Ramos (cell line): ENCODE data around the gene BMPR1B.

ENCODE experiments used
- in situ Hi-C: fragments of 300-500 bp; cut with MboI; formaldehyde crosslinking; loops from one replicate; pipeline ENCODE4 v1.14.3; 2022; ENCODE audit warnings: low sequenced_read_pairs; ENCODE audit not compliant: unreplicated experiment

Gene BMPR1B

DNA sequence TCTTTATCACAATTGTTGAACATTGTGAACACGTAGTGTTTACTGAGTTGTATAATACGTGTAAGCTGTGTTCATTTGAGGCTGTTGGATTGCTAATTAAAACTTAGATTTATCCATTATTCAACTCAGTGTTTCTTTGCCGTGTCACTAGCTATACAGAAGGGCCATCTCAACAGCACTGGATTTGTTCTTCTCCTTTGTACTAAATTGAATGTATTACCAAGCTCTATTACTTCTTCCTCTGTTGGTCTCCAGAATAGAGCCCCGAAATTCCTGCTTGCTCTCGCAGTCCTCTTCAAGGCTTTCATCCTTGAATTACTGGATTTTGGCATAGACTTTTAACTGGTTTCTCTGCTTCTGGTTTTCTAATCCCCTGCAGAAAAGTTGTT is 182.8 kb downstream of the BMPR1B start:
- in situ Hi-C loops = no loop called here

DNA sequence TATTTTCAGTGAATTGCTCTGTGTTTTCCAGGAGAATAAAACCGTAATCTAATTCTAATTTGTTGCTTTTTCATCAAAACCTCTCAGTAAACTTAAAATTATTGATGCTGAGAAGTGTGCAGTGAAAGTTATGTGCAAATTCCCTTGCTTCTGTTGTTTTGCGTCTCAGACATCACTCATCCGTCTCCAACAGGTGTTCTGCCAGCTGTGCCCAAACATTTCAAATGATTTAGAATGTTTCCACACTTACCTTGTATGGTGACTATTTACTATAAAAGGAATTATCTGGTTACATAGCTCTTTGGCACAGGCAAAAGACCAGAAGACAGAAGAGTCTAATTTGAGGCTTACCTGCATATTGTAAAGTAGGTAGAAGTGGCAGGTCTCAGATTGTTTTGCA is 184.0 kb downstream of the BMPR1B start:
- in situ Hi-C loops = no loop called here

DNA sequence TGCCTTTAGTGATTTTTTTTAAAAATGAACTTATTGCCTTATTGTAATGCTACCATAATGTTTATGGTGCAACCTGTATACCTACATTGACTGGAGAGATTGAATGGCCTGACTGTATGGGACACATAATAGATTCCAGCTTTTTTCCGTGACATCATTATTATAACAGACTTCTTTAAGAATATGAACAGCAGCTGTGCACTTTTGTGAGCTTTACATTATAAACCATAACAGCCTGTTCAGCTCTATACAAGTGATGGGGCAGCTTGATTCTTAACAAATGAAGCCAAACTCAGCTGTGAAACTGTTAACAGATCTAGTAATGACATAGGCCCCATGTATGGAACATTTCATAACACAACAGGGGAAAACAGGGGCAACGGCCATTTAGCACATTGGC is 187.0 kb downstream of the BMPR1B start:
- in situ Hi-C loops = no loop called here

DNA sequence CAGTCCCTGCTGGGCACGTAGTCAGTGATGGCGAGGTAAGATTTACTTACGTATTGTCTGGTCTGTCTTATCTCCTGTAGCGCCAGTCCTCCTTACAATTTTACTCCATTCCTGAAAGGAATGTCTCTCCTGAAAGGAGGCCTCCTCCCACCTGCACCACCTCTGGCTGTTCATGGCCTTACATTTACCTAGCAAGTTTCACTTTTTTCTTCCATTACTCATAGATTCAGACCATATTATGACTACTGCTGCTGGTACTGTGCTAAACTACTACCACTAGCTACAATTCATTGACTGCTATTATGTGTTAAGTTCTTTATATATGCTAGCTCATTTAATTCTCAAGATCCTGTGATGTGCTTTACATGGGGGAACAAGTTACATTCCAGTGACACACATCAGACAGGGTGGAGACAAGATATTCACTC is 189.9 kb downstream of the BMPR1B start:
- in situ Hi-C loops = no loop called here

DNA sequence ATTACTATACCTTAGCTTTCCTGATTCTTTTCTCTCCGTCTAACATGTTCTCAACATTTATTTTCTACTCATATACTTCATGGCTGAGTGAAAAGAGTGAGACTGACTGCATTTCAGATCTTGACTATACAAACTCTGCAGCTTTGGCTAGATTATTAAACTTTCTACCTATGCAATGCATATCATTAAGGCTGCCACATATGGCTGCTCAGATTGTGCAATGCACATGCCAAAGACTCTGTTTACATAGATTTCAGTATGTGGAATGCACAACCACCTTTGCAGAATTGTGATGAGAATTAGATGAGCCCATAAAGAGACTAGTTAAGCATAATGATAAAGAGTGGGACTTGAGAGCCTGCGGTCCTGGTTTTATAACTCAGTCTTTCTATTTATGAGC is 196.5 kb downstream of the BMPR1B start:
- in situ Hi-C loops = no loop called here

DNA sequence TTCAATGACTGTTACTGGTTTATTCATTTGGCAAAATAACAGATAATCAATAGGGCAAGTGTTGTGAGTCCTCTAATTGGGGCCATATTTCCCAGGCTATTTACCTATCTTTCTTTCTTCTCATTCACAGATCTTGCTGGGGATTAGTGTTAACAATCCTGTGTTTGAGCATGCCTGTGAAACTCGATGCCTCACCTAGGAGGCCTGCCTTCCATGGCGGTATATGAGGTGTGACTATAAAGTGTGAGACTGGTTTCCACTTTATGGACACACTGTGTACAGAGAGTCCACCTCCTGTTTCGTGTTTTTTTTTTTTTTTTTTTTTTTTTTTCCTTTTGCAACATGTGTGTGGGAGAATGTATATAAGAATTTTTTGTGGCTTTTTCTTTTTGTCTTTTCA is 199.3 kb downstream of the BMPR1B start:
- in situ Hi-C loops = no loop called here

DNA sequence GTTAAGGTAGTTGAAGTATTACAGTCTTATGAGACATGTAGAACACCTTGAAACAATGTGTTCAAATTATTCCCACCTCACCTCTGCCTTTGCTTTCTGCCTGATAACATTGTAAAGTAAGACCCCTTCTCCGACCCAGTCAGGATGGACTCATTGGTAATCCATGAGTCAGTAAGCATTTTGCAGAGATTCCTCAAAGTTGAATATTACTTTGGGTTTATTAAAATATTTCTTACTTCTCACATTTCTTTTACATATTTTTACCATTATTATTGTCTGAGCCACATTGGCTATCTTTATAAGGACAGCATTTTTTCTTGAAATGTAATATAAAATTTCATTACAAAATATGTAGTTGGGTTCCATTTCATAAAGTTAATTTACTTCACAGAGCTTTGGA is 201.6 kb downstream of the BMPR1B start:
- in situ Hi-C loops = no loop called here

DNA sequence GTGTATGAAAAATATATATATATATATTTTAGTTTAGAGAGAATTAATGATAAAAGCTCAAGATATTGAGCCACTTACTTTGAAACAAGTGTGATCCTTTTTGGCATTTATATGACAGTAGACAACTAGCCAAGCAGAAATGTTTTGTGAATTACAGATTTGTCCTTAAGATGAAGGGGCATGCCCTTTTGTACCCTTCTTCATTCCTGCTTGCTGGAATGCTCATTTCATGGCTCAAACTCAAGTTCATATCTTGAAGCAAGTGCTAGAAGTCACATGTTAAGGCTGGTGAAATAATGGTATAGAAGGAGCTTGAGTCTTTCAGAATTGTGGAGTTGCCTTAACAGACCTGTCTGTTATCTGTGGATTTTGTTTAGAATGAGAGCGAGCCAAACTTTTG is 203.0 kb downstream of the BMPR1B start:
- in situ Hi-C loops = no loop called here

DNA sequence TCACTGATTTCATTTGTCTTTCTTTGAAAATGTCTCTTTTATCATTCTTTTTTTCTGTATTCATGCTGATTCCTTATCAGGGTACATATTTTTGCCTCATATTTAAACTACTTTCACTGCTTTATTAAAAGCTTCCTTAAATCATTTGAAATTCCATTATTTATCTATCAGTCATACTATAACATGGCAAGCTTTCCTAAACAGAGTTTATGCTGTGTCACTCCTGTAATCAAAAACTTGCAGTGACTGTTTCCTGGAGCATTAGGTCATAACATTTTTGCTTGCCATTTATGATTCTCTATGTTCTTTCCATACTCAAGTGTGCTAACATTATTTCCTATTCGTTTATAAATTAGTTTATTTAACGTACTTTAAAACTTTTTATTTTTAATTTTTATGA is 203.7 kb downstream of the BMPR1B start:
- in situ Hi-C loops = no loop called here

DNA sequence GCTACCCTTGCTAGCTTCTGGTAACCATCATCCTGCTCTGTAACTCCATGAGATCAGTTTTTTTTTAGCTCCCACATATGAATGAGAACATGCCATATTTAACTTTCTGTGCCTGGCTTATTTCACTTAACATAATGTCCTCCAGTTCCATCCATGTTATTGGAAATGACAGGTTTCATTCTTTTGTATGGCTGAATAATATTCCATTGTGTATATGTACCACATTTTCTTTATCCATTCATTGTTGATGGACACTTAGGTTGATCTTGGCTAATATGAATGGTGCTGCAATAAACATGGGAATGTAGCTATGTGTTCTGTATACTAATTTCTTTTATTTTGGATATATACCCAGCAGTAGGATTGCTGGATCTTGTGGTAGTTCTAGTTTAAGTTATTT is 204.7 kb downstream of the BMPR1B start:
- in situ Hi-C loops = no loop called here

DNA sequence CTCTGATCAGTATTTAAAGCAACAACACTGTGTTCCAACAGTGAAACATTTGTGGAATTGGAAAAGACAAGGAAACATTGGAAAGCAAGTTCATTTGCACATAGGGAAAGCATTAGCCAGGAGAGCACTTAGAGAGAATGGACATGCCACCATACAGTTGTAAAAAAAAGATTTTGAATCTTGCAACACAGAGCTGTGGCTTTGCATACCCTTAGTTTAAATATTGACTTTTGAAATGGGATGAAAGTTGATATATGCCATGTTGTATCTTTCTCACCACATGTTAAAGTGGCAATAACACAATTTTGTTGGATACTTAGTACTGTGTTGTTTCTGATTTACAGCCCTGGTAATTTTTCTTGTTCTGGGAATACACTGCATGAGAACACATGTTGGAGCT is 208.1 kb downstream of the BMPR1B start:
- in situ Hi-C loops = no loop called here

DNA sequence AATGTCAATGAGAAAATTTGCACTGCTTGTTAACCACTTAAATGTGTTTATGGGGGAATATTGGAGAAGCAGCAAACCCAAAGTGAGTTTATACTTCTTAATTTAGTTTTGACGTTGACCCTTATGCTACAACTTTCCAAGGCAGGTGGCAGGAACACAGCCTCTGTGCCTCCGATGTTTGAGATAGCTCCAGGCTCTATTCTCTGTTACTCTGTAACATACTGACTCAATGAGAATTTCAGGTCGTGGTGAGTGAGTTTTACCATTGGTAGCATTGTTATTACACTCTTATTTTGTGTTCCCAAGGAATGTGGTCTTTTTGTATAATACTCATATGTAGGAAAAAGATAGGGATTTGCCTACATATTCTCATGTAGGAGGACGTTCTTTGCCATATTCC is 210.7 kb downstream of the BMPR1B start:
- in situ Hi-C loops = no loop called here

DNA sequence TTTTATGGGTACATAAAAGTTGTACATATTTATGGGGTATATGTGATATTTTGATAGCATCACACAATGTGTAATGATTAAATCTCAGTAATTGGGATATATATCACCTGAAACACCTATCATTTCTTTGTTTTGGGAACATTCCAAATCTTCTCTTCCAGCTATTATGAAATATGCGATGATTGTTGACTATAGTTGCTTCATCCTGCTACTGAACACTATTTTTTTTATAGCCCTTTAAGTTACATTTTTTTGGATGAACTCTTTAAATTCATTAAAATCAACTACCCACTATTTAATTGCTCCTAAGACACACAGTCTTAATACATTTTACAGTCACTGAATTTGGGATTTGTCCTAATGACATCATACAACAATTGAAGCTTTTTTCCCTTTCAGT is 212.9 kb downstream of the BMPR1B start:
- in situ Hi-C loops = no loop called here

DNA sequence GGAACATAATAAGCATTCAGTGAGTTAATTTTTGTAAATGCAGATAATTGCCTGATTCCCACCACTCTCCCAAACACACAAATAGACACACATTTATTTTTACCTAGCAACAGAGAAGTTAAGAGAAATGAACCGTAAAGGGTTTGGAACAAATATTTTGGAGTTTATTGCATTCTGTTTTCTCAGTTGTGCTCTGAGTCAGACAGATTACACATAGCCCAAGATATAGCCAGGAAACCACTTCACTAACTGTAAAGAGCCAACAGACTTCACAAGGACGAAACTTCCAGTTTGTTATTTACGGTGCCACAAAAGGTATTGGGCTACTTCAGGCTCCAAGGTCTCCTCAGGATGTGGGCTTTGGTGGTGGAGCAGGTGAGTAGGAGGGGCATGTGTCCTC is 217.0 kb downstream of the BMPR1B start:
- in situ Hi-C loops = no loop called here

DNA sequence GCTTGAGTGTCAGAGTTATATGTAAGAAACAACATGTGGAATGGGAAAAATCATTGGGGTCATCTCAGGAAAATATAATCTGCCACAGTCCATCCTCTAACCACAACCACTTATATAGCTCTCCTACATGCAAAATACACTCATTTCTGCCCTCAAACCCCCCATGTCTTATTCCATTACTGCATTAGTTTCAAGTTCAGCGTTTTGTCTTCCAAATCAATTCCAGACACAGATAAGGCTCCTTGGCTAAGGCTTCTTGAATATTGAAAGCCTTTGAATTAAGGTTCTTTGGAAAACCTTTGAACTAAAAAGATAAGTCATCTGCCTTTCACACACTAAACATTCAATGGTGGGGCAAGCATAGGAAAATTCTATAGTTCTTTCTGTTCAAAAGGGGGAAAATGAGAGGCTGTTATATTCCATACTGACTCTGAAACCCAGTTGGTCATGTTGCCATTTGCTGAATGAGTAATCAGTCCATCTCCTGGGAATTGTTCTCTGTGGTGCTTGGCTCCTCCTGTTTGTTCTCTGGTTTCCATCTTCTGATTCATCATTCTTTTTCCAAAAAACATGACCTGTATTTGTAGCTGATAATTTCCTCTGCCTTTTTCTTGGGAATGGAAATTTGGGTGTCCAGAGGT is 218.7 kb downstream of the BMPR1B start:
- in situ Hi-C loops = no loop called here

DNA sequence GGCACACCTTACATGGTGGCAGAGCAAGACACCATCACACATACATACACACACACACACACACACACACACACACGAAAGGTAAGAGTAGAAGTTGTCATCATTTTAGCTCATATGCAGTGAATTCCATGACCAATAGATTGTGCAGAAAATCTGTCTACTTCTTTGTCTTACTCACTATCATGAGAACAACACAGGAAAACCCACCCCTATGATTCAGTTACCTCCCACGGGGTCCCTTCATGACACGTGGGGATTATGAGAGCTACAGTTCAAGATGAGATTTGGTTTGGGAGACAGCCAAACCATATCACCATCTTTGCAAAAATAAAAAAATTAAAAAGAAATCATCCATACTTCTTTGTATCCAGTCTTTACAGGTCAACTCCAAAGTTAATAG is 221.1 kb downstream of the BMPR1B start:
- in situ Hi-C loops = no loop called here

DNA sequence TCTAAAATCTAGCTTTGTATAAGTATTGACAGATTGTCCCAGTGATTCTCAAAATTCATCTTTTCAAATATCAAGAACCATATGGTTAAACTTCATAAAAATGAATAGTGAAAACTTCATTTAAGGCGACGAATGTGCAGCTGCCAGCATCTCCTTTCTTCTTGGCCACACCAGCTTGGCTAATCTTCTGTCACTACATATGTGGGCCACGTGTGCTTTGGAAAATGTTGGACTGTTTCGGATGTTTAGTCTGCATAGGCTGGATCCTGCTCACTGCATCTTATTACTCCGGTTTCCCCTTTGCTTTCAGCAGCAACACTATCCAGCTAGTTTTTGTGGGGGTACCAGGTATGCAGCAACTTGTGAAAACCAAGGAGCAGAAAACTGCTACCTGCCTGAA is 221.9 kb downstream of the BMPR1B start:
- in situ Hi-C loops = no loop called here

DNA sequence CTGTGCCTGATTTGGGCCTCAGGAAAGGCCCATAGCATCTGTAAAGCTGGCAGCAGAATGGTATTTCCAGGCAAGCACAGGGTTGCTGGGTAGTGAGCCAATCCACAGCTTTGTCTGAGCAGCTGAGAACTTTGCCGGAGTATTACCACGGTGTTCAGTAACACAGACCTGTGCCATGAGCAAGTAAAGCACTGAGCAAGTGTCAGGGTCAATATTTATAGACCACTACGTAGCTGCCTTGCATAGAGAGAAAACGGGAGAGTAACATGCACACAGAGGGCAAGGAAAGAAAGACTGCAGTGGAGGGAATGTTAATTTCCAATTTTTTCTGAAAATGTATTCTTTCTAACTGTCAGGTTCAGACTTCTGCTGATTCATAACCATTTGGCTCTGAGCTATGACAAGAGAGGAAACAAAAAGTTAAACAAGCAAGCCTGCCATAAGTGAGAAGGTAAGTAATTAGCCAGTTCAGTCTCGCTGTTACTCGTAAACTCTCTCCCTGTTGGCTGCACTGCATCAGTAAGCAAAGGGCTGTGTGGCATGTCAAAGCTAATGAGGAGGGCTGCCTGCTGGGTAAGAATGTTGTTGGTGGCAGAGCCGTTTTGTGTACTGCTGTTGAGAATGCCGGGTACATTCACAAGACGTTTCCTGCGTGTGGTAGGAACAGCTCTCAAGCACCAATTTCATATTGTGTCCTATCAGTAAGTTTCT is 238.1 kb downstream of the BMPR1B start:
- in situ Hi-C loops = no loop called here

DNA sequence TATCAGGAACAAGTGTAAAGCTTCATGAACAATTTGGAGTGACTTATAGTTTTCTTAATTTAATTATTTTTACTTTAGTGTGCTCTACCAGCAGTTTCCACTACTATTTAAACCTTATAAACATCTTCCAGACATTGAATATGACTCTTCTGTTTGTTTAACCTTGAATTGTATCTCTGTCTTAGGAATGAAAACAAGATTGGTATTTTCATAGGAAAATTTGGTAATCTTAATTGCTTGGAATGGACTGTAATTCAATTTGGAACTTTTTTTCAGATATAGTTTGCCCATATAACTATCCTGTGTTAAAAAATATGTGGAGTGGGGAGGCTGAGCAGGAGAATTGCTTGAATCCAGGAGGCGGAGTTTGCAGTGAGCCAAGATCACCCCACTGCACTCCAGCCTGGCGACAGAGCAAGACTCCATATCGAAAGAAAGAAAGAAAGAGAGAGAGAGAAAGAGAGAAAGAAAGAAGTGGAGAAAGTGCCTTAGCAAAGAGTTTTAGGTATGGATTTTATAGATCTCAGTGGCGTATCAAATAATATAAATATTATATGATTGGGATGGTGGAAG is 242.4 kb downstream of the BMPR1B start:
- in situ Hi-C loops = no loop called here

DNA sequence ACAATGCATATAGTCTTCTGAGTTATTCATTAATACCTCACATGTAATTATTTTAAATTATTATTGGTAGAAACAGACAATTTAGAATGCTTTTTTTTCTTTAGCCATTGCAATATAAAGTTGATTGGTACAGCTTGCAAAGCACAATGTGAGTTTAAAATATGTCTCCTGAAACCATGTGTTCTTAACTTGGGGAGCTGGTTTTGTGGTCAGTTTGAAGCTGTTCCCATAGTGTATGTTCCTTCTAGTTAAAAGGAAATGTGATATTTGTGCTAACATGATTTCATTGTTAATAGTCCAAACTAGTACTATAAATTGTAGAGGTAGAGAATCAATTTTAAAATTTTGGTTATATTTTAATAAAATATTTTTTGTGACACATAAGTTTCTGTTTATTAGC is 247.2 kb downstream of the BMPR1B start:
- in situ Hi-C loops = no loop called here

DNA sequence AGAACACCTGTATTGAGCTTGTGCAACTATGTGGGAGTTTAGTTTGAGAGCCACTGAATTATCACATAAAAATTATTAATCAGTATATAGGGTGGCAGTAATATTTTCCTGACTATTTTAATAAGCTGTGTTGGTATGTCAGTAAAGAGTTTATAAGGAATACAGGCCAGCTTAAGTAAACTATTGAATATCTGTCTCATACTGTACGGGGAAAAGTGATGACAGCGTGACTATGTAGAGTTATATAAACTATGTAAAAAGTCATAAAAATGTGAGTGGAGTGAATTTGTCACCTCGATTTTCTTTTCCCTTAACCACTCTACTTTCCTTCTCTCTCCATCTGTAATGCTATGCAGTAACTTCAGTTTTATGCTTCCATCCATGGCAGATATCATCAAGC is 250.2 kb downstream of the BMPR1B start:
- in situ Hi-C loops = no loop called here

DNA sequence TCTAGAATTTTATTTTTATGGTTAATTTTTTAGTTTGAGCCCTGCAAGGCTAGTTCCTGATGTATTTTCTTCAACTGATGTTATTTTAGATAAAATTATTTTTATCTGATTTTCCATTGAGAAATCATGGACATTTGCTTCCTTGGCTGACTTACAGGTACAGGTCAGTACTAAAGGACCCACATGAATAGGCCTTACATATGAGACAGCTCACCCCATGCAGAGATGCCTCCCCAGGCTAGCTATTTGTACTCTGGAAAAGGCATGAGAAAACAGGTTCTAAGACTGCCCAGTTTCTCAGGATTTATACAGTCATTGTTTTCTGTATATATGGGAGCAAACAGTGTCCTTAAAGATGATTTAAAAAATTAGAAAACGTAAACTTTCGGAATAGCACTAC is 255.5 kb downstream of the BMPR1B start:
- in situ Hi-C loops = no loop called here
